SKM-1 (cell line): Measurements from ENCODE around the gene USP32.
A peak's percentile ranks its signal among the peaks of the same experiment; 100 is the strongest.
"Not testable (repeated sequence)": the region's sequence is repeated elsewhere in the genome, so short reads cannot be mapped to it uniquely, and the experiment has no call there.

Source experiments
- DNase-seq: peaks from one replicate; lab custom pipeline; 2025; ENCODE audit not compliant: unreplicated experiment; lab: John Stamatoyannopoulos, UW

The USP32 gene, protein sequence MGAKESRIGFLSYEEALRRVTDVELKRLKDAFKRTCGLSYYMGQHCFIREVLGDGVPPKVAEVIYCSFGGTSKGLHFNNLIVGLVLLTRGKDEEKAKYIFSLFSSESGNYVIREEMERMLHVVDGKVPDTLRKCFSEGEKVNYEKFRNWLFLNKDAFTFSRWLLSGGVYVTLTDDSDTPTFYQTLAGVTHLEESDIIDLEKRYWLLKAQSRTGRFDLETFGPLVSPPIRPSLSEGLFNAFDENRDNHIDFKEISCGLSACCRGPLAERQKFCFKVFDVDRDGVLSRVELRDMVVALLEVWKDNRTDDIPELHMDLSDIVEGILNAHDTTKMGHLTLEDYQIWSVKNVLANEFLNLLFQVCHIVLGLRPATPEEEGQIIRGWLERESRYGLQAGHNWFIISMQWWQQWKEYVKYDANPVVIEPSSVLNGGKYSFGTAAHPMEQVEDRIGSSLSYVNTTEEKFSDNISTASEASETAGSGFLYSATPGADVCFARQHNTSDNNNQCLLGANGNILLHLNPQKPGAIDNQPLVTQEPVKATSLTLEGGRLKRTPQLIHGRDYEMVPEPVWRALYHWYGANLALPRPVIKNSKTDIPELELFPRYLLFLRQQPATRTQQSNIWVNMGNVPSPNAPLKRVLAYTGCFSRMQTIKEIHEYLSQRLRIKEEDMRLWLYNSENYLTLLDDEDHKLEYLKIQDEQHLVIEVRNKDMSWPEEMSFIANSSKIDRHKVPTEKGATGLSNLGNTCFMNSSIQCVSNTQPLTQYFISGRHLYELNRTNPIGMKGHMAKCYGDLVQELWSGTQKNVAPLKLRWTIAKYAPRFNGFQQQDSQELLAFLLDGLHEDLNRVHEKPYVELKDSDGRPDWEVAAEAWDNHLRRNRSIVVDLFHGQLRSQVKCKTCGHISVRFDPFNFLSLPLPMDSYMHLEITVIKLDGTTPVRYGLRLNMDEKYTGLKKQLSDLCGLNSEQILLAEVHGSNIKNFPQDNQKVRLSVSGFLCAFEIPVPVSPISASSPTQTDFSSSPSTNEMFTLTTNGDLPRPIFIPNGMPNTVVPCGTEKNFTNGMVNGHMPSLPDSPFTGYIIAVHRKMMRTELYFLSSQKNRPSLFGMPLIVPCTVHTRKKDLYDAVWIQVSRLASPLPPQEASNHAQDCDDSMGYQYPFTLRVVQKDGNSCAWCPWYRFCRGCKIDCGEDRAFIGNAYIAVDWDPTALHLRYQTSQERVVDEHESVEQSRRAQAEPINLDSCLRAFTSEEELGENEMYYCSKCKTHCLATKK (N-terminal part only)

DNA sequence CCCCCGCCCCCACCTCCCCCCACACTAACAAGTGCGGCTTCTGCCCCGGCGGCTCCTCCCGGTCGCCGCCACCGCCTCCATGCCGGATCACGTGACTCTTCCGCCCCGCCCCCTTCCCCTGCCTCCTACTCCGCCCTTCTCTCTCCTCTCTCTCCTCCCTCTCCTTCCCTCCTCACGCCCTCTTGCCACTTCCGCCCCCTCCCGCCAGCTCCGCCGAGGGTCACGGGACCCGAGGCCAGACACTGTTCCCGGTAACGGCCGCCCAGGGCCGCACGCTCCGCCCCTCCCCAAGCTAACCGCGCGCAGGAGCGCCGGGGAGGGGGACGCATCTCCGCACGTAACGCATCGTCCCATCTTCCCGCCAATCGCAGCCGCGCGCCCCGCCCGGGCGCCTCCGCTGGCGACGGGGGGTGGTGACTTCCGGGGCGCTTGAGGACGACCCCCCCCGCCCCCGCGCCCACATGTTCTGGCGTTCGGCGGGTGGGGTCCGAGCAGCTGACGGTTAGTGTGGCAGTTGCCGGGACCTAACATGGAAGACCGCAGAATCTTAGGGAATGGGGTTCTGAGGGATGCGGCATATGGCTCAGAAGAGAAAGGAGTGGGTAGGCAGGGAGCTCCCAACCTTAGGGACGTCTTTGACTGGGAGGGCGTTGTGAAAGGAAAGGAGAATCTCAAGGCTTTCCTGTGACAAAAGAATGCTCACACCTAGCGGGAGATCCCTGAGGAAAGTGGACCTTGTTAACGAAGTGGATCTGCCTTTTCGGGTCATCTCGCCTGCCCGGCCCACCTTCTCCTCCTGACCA, at the start of gene USP32:
Gene USP32 (minus strand): TSS at position 92 of the 803 bp plus-strand sequence. CDS start 194 bp downstream, outside the sequence.
- peak; percentile 95 for DNase-seq

DNA sequence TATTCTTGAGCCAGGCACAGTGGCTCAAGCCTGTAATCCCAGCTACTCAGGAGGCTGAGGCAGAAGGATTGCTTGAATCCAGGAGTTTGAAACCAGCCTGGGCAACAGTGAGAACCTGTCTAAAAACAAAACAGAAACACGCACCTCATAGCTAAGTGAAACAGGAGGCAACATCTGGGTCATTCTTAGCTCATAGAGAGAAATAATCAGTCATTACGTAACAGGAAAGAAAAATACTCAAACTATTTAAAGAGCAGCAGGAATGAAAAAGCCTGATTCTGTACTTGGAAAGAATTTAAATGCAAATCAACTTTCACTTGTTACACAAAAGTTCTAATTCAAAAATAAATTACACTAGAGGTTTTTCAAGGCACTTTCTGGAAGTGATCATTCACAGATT, 47.6 kb upstream of the USP32 start:
- DNase-seq, result no peak

DNA sequence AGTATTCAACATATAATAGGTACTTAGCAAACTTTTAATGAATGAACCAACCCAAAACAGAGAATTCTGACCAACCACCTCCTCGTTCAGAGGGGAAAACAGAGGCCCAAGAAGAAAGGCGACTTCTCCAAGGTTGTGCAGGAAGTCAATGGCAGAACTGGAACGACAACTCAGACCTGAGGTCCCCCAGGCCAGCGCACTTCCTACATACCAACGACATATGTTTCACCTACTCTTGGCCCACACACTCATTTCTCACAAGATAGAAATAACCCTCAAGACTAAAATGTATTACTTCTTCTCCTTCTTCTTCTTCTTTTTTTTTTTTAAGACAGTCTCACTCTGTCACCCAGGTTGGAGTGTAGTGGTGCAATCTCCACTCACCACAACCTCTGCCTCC, 44.7 kb upstream of the USP32 start:
- DNase-seq, result no peak

DNA sequence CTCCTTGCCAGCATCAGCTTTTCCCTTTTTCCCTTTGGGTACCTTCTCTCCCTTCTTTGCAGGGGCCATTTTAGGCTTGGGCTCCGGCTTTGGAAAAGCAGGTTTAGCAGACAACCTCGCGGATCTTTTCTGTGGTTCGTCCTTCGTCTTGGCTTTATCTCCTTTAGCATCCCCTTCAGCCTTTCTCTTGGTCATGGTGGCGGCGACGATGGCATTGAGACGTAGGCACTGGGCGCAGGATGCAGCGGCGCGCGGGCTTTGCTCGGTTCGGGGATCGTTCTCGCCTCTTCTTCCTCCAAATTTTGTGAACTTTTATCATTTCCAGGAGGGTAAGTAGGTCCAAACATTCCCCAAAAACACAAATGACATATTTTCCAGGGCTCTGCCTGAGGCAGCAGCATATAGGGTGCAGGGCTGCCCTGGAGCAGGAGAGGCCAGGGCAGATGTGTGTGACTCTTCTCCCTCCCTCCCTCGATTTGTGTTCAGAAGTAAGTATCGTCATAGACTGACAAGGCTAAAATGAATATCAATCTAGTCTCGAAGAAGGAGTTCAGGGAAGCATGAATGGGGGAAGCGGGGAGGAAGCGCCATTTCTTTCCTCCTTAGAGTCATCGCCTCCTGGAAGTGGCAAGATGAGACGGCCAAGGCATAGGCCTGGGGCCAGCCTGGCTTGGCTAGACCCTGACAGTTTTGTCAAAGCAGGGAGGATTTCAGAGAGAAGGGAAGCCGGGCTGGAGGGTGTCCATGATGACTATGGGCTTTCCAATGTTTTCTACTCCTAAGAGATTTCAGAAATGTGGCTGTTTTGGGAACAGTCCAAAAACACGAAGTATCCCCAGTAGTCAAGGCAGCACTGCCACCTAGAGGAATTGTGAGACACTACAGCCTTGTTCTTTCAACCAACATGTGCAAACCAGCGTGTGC, 43.6 kb upstream of the USP32 start:
- peak; percentile 47 for DNase-seq

DNA sequence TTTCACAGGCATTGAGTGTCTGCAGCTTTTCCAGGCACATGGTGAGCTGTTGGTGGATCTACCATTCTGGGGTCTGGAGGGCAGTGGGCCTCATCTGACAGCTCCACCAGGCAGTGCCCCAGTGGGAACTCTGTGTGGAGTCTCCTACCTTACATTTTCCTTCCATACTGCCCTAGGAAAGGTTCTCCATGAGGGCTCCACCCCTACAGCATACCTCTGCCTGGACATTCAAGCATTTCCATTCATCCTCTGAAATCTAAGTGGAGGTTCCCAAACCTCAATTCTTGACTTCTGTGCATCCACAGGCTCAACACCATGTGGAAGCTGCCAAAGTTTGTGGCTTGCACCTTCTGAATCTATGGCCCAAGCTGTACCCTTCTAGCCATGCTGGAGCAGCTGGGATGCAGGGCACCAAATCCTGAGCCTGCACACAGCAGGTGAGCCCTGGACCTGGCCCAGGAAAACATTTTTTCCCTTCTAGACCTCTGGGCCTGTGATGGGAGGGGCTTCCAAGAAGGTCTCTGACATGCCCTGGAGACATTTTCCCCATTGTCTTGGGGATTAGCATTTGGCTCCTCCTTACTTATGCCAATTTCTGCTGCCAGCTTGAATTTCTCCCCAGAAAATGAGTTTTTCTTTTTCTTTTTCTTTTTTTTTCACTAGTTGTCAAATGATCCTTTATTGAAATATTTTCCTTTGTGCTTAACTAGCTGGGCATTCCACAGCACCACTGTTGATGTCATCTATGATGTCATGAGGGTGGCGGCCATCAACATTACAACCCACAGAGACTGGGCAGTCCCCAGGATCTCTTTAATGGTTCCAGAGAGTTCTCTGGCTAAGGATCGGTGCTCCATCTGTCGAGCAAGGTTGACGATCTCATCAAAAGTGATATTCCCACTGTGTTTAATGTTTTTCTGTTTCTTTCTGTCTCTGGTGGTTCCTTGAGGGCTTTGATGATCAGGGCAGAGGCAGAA, 41.4 kb upstream of the USP32 start:
- not testable (repeated sequence) for DNase-seq

DNA sequence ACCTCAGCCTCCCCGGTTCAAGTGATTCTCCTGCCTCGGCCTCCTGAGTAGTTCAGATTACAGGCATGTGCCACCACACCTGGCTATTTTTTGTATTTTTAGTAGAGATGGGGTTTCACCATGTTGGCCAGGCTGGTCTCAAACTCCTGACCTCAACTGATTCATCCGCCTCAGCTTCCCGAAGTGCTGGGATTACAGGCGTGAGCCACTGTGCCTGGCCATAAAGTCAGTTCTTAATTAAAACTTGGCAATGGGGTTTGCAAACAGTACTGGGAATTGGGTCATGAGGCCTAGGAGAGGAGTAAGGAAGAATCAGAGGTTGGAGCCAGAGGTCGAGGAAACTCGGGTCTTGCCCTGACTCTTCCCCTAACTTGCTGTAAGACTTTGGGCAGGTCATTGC, 38.6 kb upstream of the USP32 start:
- DNase-seq, result not testable (repeated sequence)

DNA sequence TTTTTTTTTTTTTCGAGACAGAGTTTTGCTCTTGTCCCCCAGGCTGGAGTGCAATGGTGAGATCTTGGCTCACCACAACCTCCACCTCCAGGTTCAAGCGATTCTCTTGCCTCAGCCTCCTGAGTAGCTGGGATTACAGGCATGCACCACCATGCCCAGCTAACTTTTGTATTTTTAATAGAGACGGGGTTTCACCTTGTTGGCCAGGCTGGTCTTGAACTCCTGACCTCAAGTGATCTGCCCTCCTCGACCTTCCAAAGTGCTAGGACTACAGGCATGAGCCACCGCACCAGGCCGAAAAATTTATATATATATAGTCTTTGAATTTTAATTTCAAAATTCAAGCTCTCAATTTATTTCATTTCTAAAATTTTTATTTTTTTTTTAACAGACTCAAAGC, 36.6 kb upstream of the USP32 start:
- DNase-seq, result not testable (repeated sequence)

DNA sequence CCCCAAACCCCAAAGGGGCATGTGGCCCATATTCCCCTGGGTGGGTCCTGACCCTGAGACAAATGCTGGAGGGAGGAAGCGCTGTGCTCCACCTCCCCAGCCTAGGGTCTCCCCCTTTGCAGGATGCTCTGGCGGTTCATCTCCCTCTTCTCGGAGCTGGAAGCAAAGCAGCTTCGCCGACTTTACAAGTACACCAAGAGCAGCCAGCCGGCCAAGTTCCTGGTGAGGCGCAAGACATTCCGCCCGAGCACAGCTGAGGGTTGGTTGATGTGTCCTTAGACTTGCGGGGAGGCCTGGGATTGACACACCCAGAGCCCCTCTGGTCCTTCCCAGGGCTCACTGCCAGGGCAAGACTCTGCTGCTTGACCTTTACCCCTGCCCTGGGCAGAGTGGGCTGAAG, 34.7 kb upstream of the USP32 start:
- DNase-seq, result no peak

DNA sequence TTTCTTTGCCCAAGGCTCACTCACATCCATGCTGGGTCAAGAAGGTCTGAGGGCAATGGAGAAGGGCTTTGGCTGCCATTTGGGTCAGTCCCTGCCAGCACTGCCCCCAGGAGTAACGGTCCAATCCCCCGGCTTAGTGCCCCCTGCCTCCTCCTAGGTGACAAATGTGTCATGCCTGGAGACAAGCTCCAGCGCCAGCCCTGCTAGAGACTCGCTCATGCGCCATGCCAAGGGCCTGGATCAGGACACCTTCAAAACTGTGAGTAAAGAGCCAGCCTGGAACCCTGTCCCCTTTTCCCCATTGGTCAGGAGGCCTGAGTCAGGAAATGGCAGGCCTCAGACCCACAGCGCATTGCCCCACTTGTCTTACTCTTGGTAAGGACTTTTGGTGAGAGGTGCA, 33.7 kb upstream of the USP32 start:
- no peak for DNase-seq

DNA sequence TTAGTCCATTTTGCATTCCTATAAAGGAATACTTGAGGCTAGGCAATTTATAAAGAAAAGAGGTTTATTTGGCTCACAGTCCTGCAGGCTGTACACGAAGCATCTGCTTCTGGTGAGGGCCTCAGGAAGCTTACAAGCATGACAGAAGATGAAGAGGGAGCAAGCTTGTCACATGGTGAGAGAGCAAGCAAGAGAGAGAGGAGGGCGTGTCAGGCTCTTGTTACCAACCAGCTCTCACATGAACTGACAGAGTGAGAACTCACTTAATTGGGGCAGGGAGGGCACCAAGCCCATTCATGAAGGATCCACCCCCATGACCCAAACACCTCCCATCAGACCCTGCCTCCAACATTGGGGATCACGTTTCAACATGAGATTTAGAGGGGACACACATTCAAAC, 31.9 kb upstream of the USP32 start:
- no peak for DNase-seq

DNA sequence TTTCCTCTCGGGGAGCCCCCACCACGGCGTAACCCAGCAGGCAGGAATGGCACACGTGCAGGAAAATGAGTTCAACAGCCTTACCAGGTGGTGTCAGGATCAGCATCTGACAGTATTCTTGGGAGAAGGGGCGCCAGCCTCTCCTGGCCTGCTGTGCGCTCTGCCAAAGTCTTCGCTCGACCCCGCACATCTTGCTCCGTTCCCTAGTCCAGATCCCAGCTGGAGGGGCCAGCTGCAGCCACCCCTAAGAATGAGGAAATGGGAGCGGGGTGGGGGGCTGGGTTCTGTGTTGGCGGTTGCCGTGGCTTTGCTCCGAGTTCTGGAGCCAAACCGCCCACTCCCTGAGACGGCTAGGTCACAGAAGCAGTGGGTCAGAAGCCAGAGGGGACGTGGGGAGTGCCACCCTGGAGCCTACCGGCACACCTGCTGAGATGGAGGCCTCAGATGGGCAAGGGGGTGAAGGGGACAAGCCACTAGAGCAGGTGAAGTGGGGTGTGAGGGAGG, 30.3 kb upstream of the USP32 start, which contains the start of gene CHCT1:
Gene CHCT1 (plus strand): TSS at position 328 of the 504 bp plus-strand sequence. CDS start 104 bp downstream, at position 432.
- DNase-seq, result no peak

DNA sequence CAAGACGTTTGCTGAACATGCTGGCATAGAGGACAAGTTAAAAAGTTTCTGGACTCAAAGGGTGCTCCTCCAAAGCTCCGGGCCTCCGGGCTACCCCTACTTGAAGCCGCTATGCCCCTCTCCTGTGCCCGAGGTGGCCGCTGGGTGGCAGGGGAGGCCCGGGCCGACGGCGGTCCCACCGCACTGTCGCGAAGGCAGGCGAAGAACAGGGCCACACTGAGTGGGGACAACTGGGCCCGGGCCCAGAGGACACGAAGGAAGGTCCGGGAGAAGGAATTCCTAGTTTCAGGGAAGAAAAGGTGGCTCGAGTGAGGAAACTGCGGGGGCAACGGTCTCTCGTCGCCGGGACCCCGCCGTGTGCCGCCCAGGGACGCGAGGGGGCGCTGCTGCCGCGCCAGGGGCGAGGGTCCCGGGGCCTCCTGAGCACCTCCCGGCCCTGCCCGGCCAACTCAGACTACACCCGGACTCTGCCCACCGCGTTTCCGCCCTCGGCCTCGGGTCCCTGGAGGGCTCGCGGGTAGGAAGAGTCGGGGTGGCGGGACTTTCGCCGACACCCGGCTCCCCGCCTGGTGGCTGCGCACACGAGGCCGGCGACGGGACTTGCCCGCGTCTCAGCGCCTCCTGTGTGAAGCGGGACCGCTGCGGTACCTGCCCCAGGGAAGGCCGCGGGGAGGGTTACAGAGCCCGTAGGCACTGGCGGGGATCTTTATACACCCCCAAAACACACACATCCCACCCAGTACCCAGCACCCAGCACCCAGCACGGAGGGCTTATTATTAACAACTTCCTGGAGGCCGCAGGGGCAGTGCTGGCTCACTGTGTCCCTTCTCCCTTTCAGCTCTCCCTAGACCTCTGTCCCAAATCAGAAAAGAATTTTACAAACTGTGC, 29.6 kb upstream of the USP32 start:
- DNase-seq, result peak; percentile 46

DNA sequence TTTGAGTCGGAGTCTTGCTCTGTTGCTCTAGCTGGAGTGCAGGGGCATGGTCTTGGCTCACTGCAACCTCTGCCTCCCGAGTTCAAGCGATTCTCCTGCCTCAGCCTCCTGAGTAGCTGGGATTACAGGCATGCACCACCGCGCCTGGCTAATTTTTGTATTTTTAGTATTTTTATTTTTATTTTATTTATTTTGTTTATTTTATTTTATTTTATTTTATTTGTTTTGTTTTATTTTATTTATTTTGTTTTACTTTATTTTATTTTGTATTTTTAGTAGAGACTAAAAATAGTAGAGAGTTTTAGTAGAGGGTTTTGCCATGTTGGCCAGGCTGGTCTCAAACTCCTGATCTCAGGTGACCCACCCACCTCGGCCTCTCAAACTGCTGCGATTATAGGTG, 27.9 kb upstream of the USP32 start:
- not testable (repeated sequence) for DNase-seq

DNA sequence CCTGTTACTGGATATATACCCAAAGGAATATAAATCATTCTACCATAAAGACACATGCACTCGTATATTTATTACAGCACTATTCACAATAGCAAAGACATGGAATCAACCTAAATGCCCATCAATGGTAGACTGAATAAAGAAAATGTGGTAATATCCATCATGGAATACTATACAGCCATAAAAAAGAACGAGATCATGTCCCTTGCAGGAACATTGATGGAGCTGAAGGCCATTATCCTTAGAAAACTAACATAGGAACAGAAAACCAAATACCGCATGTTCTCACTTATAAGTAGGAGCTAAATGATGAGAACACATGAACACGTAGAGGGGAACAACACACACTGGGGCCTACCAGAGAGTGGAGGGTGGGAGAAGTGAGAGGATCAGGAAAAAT, 27.1 kb upstream of the USP32 start:
- not testable (repeated sequence) for DNase-seq

DNA sequence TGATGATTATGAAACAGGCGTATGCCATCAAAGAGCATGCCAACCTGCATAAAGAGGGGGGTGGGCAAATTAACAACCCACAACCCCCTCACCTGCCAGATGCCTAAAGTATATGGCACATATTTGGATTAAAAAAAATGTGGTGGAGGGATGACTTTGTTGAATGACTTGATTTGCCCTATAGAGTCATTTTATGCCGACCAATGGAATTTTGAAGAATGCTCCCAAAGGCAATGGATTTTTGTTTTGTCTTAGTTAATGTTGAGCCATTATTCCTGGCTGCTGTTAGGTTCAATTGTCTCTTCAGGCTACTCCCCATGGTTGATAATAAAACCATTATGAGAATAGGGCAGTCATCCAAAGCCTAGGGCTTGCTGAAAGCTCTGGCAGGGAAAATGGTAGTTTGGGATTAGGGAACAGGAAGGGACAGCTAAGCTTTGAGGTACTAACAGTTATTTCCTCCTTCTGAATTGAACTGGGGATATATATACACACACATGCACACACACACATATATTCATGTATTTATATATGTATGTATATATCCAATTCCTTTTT, 24.5 kb upstream of the USP32 start:
- no peak for DNase-seq

DNA sequence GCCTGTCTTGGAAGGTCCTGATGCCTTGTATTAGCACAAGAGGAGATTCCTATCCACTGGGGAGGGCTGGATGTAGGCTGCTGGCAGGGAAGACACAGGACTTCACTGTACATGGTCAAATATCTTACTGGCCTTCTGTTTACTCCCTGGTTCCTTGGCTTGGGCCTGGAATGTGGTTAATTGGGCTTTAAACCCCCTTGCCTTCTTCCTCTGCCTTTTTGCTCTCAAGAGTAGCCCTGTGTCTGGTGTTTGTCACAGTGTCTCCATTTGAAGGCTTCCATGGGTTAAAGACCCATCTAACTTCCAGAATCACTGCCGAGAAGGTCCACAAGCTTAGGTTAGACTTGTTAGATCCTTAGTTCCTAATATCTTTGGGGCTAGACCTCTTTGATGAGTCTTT, 23.2 kb upstream of the USP32 start:
- DNase-seq, result no peak

DNA sequence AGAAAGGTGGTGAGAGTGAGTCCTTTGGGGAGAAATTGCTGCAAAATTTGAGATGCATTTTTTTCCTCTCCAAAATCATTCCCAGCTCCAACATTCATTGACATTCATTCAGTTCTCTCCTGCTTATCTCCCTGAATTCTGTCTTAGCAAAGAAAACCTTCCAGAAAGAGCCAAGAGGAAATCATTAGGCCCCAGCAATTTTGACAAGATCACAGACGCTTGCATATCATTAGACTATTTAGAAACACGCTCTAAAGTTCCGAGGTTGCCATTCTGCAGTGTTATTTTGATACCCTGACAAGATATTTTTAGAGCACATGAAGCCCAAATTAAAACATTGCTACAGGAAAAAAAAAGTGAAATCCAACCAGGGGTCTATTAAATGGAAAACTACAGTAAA, 20.8 kb upstream of the USP32 start:
- DNase-seq, result no peak
